Esophagus squamous epithelium (tissue), 5 donors: ENCODE measurements around the gene PEX14. TPM values are rescaled to one million over a fixed set of nuclear protein-coding genes. Genes with fewer than 3 reads are reported as not detected.

Experiments
- DNase-seq: peaks from one replicate; lab custom pipeline; 2025; lab: John Stamatoyannopoulos, UW
- H3K27ac ChIP-seq, 4 donors: fragments of 200-600 bp; sonication (generic); one replicate each; pipeline ENCODE4 v1.5.1; 2016 to 2019; ENCODE audit warnings: mild to moderate bottlenecking in 1 of 4
- H3K27me3 ChIP-seq, 4 donors: fragments of 200-600 bp; sonication (generic); 1 replicate in 3 of 4; 2 replicates in 1 of 4; pipeline versions ENCODE4 v1.5.1 to v1.6.0; 2017 to 2021; ENCODE audit warnings: antibody characterized with exemption in 1 of 4
- H3K36me3 ChIP-seq, 3 donors: fragments of 200-600 bp; sonication (generic); one replicate each; pipeline ENCODE4 v1.5.1; 2016 to 2019
- H3K4me1 ChIP-seq, 3 donors: fragments of 200-600 bp; sonication (generic); one replicate each; pipeline ENCODE4 v1.5.1; 2017 to 2019
- H3K4me3 ChIP-seq, 4 donors: fragments of 200-600 bp; sonication (generic); 1 replicate in 3 of 4; 2 replicates in 1 of 4; pipeline ENCODE4 v1.5.1; 2016 to 2019; ENCODE audit warnings: mild to moderate bottlenecking in 2 of 4, moderate library complexity in 1 of 4
- H3K9me3 ChIP-seq, 3 donors: fragments of 200-600 bp; sonication (generic); one replicate each; pipeline ENCODE4 v1.5.1; 2016 to 2019
- CTCF ChIP-seq, 6 experiments: fragments of 450-650 bp in 4 of 6; fragments of 200-600 bp in 2 of 6; sonication (generic) in 2 of 6; IDR thresholded peaks; one replicate each; pipeline ENCODE4 v1.5.1; 2016 to 2019; ENCODE audit warnings: antibody characterized with exemption in 6 of 6, mild to moderate bottlenecking in 4 of 6, moderate library complexity in 4 of 6
- POLR2A ChIP-seq, 4 donors: fragments of 450-650 bp; IDR thresholded peaks; one replicate each; pipeline ENCODE4 v1.6.1; 2017; ENCODE audit warnings: antibody characterized with exemption in 4 of 4, mild to moderate bottlenecking in 4 of 4, moderate library complexity in 3 of 4
- WGBS, 2 donors: methylation state at CpG; one replicate each; pipeline ENCODE4 v1.1.5; 2018; 5-methylcytosine and 5-hydroxymethylcytosine counted together
- intact Hi-C: fragments of 100-400 bp; cut with DNase I; formaldehyde crosslinking; loops from one replicate; pipeline ENCODE4 v1.15.0; 2022
- total RNA-seq, 4 donors: library from RNA; depleted of rRNA; stranded (reverse); fragments of >200 nt; gene quantifications; one replicate each; pipeline ENCODE4 v1.1.0, GENCODE V29; 2016
- donor health status: DM: yes; HTN: yes; CAD: no.

Gene PEX14
- total RNA-seq, 4 donors from 2014 or later, result 9.4 to 22.9 (median 15.2) TPM

- intact Hi-C loops, result no loop called here
- TF ChIP-seq POLR2A (IDR thresholded peaks at IDR 0.05), result no peak
- TF ChIP-seq CTCF (IDR thresholded peaks at IDR 0.05), result no peak
- 46% methylated on average over 3 of the region's 19 CpGs; no CpG with 5 or more reads in 1 of the 2 donors for WGBS, 2 donors
- no peak for DNase-seq
- peaks cover 0 to 7% (median 6%) of the 10 kb centered on the region in 3 donors for H3K4me1 ChIP-seq
- H3K4me3 ChIP-seq, result no peak overlapping the region
- no peaks in the 10 kb centered on the region for H3K9me3 ChIP-seq
- H3K27me3 ChIP-seq, result no peaks in the 10 kb centered on the region
- H3K36me3 ChIP-seq, result peaks cover 11 to 87% (median 28%) of the 10 kb centered on the region in 3 donors
- H3K27ac ChIP-seq, result peak overlapping the region in 1 of 4 donors; percentile 9
Observed at GRCh38 chr1:10658396-10659066, 183.8 kb downstream of the PEX14 start.

GRCh38 chr1:10659218-10659617, 184.5 kb downstream of the PEX14 start:
- H3K36me3 ChIP-seq, result peaks cover 7 to 87% (median 22%) of the 10 kb centered on the region in 3 donors
- H3K27ac ChIP-seq, result no peak overlapping the region
- peaks cover 0 to 13% (median 6%) of the 10 kb centered on the region in 3 donors for H3K4me1 ChIP-seq
- no peaks in the 10 kb centered on the region for H3K27me3 ChIP-seq
- TF ChIP-seq POLR2A (IDR thresholded peaks at IDR 0.05) (no peak), CTCF (IDR thresholded peaks at IDR 0.05) (no peak)
- H3K9me3 ChIP-seq, result no peaks in the 10 kb centered on the region
- intact Hi-C loops, result no loop called here
- 94 to 97% methylated on average over 11 to 18 of the region's 18 CpGs for WGBS, 2 donors
- no peak for DNase-seq
- H3K4me3 ChIP-seq, result no peak overlapping the region

- no peak overlapping the region for H3K27ac ChIP-seq
- H3K27me3 ChIP-seq, result no peaks in the 10 kb centered on the region
- 88% methylated on average over 13 of the region's 52 CpGs; no CpG with 5 or more reads in 1 of the 2 donors for WGBS, 2 donors
- H3K4me3 ChIP-seq, result no peak overlapping the region
- no peak for TF ChIP-seq CTCF (IDR thresholded peaks at IDR 0.05)
- no peak for TF ChIP-seq POLR2A (IDR thresholded peaks at IDR 0.05)
- peaks cover 12 to 87% (median 19%) of the 10 kb centered on the region in 3 donors for H3K36me3 ChIP-seq
- no peaks in the 10 kb centered on the region for H3K9me3 ChIP-seq
- H3K4me1 ChIP-seq, result peaks cover 0 to 19% (median 6%) of the 10 kb centered on the region in 3 donors
- intact Hi-C loops, result no loop called here
- DNase-seq, result no peak
Observed at GRCh38 chr1:10659646-10660540, 185.1 kb downstream of the PEX14 start.

- 85 to 91% methylated on average over 5 of the region's 5 CpGs for WGBS, 2 donors
- intact Hi-C loops, result no loop called here
- H3K9me3 ChIP-seq, result no peaks in the 10 kb centered on the region
- peaks cover 2 to 34% (median 6%) of the 10 kb centered on the region in 3 donors for H3K4me1 ChIP-seq
- H3K4me3 ChIP-seq, result no peak overlapping the region
- no peak overlapping the region for H3K27ac ChIP-seq
- H3K27me3 ChIP-seq, result no peaks in the 10 kb centered on the region
- TF ChIP-seq POLR2A (IDR thresholded peaks at IDR 0.05), result no peak
- TF ChIP-seq CTCF (IDR thresholded peaks at IDR 0.05), result no peak
- H3K36me3 ChIP-seq, result peaks cover 10 to 82% (median 18%) of the 10 kb centered on the region in 3 donors
- no peak for DNase-seq
Observed at GRCh38 chr1:10661453-10661852, 186.7 kb downstream of the PEX14 start.
